GM21367 (cell line): ENCODE results near the gene HSPA9.
"Not testable (repeated sequence)": the region's sequence is repeated elsewhere in the genome, so short reads cannot be mapped to it uniquely, and the experiment has no call there.

Experiments used
- ATAC-seq: cut with Tn5 transposase; IDR thresholded peaks from one replicate; pipeline ENCODE4 v1.9.1; 2021; ENCODE audit not compliant: unreplicated experiment

Gene HSPA9

GRCh38 chr5:138536215-138536614 is 39.0 kb downstream of the HSPA9 start:
- no peak for ATAC-seq

- no peak for ATAC-seq
Observed at GRCh38 chr5:138533973-138534941, 40.9 kb downstream of the HSPA9 start.

- no peak for ATAC-seq
Observed at GRCh38 chr5:138529812-138530211, 45.4 kb downstream of the HSPA9 start.

- ATAC-seq = no peak
Observed at GRCh38 chr5:138528744-138529469, 46.3 kb downstream of the HSPA9 start.

- no peak for ATAC-seq
Observed at GRCh38 chr5:138528208-138528607, 47.0 kb downstream of the HSPA9 start.

- ATAC-seq = no peak
Observed at GRCh38 chr5:138527170-138527569, 48.0 kb downstream of the HSPA9 start.

- no peak for ATAC-seq
Observed at GRCh38 chr5:138523406-138523805, 51.8 kb downstream of the HSPA9 start.

- no peak for ATAC-seq
Observed at GRCh38 chr5:138520971-138521370, 54.2 kb downstream of the HSPA9 start.

GRCh38 chr5:138517437-138517836 is 57.8 kb downstream of the HSPA9 start:
- no peak for ATAC-seq

GRCh38 chr5:138515556-138516245 is 59.5 kb downstream of the HSPA9 start:
- no peak for ATAC-seq

- ATAC-seq = no peak
Observed at GRCh38 chr5:138514021-138514420, 61.2 kb downstream of the HSPA9 start.

- ATAC-seq = no peak
Observed at GRCh38 chr5:138508958-138509357, 66.2 kb downstream of the HSPA9 start.

GRCh38 chr5:138507485-138507884 is 67.7 kb downstream of the HSPA9 start:
- not testable (repeated sequence) for ATAC-seq

GRCh38 chr5:138506370-138507306 is 68.6 kb downstream of the HSPA9 start:
- no peak for ATAC-seq

- ATAC-seq = no peak
Observed at GRCh38 chr5:138504799-138505198, 70.4 kb downstream of the HSPA9 start.
